Gastroesophageal sphincter (tissue), 4 donors: ENCODE data around the gene SPAG7. TPM values are rescaled to one million over a fixed set of nuclear protein-coding genes. Genes with fewer than 3 reads are reported as not detected.

Experiments
- ATAC-seq: fragments of 150-250 bp; one replicate; pipeline ENCODE4 v1.9.1; 2016; ENCODE audit warnings: mild to moderate bottlenecking, moderate library complexity
- H3K27ac ChIP-seq, 4 donors: fragments of 200-600 bp; sonication (generic) in 3 of 4; 1 replicate in 3 of 4; 2 replicates in 1 of 4; pipeline ENCODE4 v1.5.1; 2016 to 2019
- H3K27me3 ChIP-seq: fragments of 200-600 bp; sonication (generic); one replicate; pipeline ENCODE4 v1.5.1; 2019
- H3K36me3 ChIP-seq, 2 donors: fragments of 200-600 bp; sonication (generic); one replicate each; pipeline ENCODE4 v1.5.1; 2019; ENCODE audit warnings: control low read depth in 1 of 2
- H3K4me1 ChIP-seq, 3 donors: fragments of 200-600 bp; sonication (generic); 1 replicate in 2 of 3; 2 replicates in 1 of 3; pipeline ENCODE4 v1.5.1; 2016 to 2019; ENCODE audit warnings: control low read depth in 2 of 3
- H3K4me3 ChIP-seq, 2 donors: fragments of 200-600 bp; sonication (generic); one replicate each; pipeline ENCODE4 v1.5.1; 2019; ENCODE audit warnings: mild to moderate bottlenecking in 1 of 2, moderate library complexity in 1 of 2
- H3K9me3 ChIP-seq, 3 donors: fragments of 200-600 bp; sonication (generic); one replicate each; pipeline ENCODE4 v1.5.1; 2017 to 2019; ENCODE audit warnings: control low read depth in 2 of 3
- EP300 ChIP-seq: sonication (generic); formaldehyde crosslinking; IDR thresholded peaks from one replicate; pipeline ENCODE4 v1.6.1; 2017; ENCODE audit warnings: antibody characterized with exemption, mild to moderate bottlenecking
- POLR2A ChIP-seq, 2 donors: fragments of 450-650 bp; IDR thresholded peaks; one replicate each; pipeline ENCODE4 v1.6.1; 2017; ENCODE audit warnings: antibody characterized with exemption in 2 of 2, mild to moderate bottlenecking in 2 of 2, moderate library complexity in 1 of 2
- POLR2AphosphoS5 ChIP-seq: sonication (generic); formaldehyde crosslinking; IDR thresholded peaks from one replicate; pipeline ENCODE4 v1.6.1; 2017; ENCODE audit warnings: antibody characterized with exemption
- WGBS, 2 donors: methylation state at CpG; one replicate each; pipeline ENCODE4 v1.1.5; 2018; ENCODE audit warnings: low coverage in 1 of 2; 5-methylcytosine and 5-hydroxymethylcytosine counted together
- total RNA-seq, 4 donors: library from RNA; depleted of rRNA; stranded (reverse); fragments of >200 nt; gene quantifications; one replicate each; pipeline ENCODE4 v1.1.0, GENCODE V29; 2016
- TF ChIP-seq, protein P1 (sequence below), 4 experiments: fragments of 200-600 bp in 2 of 4; fragments of 450-650 bp in 2 of 4; sonication (generic) in 1 of 4; IDR thresholded peaks; one replicate each; pipeline ENCODE4 v1.5.1; 2017 to 2019; ENCODE audit warnings: antibody characterized with exemption in 4 of 4, mild to moderate bottlenecking in 2 of 4, moderate library complexity in 2 of 4

SPAG7 gene
- total RNA-seq, 4 donors from 2014 or later: 35.1 to 77.5 (median 55.2) TPM

DNA sequence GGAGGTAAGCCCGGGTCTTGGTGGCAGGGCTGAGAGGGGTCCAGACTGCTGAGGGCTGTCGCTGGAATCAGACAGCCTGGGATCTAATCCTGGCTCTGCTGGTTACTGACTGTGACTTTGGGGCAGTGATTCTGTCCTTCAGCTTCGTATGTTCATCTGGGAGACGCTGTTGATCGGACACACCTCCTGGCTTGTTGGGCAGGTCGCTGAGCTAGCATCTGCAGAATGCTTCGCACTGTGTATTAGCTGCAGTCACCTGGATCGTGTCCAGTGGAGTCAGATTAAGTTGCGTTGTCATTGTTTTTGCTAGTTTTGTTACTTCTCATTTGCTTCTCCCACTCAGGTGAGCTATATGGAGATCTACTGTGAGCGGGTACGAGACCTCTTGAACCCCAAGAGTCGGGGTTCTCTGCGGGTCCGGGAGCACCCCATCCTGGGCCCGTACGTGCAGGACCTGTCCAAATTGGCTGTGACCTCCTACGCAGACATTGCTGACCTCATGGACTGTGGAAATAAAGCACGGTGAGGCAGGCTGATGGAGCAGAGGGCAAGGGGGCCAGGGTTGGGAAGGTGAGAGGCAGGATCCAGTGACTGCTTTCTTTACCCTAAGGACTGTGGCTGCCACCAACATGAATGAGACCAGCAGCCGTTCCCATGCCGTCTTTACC is 34.6 kb upstream of the SPAG7 start:
- Histone ChIP-seq H3K4me3 (no peak overlapping the region), H3K27ac (no peak overlapping the region), H3K27me3 (no peaks in the 10 kb centered on the region), H3K36me3 (peaks cover 0 to 67% of the 10 kb centered on the region in 2 donors), H3K4me1 (peaks cover 0 to 34% (median 18%) of the 10 kb centered on the region in 3 donors), H3K9me3 (no peaks in the 10 kb centered on the region)
- 87% methylated on average over 3 of the region's 20 CpGs; no CpG with 5 or more reads in 1 of the 2 donors for WGBS, 2 donors
- no peak for TF ChIP-seq POLR2AphosphoS5
- TF ChIP-seq, protein P1, sequence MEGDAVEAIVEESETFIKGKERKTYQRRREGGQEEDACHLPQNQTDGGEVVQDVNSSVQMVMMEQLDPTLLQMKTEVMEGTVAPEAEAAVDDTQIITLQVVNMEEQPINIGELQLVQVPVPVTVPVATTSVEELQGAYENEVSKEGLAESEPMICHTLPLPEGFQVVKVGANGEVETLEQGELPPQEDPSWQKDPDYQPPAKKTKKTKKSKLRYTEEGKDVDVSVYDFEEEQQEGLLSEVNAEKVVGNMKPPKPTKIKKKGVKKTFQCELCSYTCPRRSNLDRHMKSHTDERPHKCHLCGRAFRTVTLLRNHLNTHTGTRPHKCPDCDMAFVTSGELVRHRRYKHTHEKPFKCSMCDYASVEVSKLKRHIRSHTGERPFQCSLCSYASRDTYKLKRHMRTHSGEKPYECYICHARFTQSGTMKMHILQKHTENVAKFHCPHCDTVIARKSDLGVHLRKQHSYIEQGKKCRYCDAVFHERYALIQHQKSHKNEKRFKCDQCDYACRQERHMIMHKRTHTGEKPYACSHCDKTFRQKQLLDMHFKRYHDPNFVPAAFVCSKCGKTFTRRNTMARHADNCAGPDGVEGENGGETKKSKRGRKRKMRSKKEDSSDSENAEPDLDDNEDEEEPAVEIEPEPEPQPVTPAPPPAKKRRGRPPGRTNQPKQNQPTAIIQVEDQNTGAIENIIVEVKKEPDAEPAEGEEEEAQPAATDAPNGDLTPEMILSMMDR (IDR thresholded peaks at IDR 0.05): no peak
- no peak for ATAC-seq

DNA sequence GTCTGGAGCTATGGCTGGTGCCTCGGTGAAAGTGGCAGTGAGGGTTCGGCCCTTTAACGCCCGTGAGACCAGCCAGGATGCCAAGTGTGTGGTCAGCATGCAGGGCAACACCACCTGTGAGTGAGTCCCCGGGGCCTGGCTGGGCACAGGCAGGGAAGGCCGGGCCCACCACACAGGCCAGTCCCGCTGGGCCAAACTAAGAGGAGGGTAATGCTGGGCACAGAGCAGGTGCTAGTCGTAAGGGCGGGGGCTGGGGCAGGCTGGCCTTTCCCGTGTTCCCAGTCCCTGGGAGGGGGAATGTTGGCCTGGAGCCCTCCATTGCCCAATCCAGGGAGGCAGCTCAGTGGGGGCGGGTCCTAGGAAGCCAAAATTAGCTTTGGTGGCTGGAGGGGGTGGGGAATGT is 32.6 kb upstream of the SPAG7 start:
- 40% methylated on average over 3 of the region's 11 CpGs; no CpG with 5 or more reads in 1 of the 2 donors for WGBS, 2 donors
- peak; percentile 65 for ATAC-seq
- Histone ChIP-seq H3K4me3 (peak overlapping the region; percentile 57 to 84), H3K36me3 (peaks cover 0 to 47% of the 10 kb centered on the region in 2 donors), H3K9me3 (no peaks in the 10 kb centered on the region), H3K27ac (peak overlapping the region; percentile 4 to 94 (median 87)), H3K27me3 (no peaks in the 10 kb centered on the region), H3K4me1 (peaks cover 0 to 42% (median 24%) of the 10 kb centered on the region in 3 donors)
- no peak for TF ChIP-seq EP300
- TF ChIP-seq, protein P1 (IDR thresholded peaks at IDR 0.05): no peak
- peak; percentile 85 for TF ChIP-seq POLR2AphosphoS5

DNA sequence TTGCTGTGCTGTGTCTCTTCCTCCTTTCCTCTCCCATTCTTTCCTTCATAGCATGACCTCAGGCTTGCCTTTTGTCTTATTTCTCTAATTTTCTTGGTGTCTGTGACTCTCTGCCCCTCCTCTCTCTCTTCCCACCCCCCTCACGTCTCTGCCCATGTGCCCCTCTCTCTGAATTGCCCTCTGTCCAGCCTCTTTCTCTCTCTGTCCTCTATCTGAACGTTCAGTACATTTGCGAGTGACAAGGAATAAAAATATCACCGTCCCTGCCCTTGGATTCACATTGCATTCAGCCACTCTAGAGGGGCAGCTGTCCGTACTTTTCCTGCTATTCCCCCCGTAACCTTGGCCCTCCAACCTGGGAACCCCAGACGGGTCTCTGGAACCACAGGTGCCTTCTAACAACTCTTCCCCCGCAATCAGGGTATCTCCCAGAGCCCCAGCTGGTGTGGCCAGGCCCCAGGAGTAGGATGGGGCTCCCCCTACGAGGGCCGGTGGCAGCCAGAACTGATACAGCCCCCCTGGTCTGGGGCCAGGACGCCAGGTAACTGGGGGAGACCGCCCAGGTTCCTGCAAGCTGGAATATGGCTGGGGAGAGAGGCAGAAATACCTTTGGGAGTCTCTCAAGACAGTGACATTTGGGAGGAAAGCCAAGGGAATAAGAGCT is 31.9 kb upstream of the SPAG7 start:
- TF ChIP-seq POLR2A (IDR thresholded peaks at IDR 0.05) (no peak), EP300 (no peak), POLR2AphosphoS5 (no peak)
- TF ChIP-seq, protein P1 (IDR thresholded peaks at IDR 0.05): no peak
- peaks cover 0 to 42% (median 24%) of the 10 kb centered on the region in 3 donors for H3K4me1 ChIP-seq
- peak overlapping the region; percentile 57 to 84 for H3K4me3 ChIP-seq
- no peaks in the 10 kb centered on the region for H3K27me3 ChIP-seq
- H3K36me3 ChIP-seq: peaks cover 0 to 40% of the 10 kb centered on the region in 2 donors
- no peak for ATAC-seq
- WGBS, 2 donors: 4 to 29% methylated on average over 3 to 4 of the region's 12 CpGs
- no peaks in the 10 kb centered on the region for H3K9me3 ChIP-seq
- H3K27ac ChIP-seq: peak overlapping the region; percentile 4 to 98 (median 94)

DNA sequence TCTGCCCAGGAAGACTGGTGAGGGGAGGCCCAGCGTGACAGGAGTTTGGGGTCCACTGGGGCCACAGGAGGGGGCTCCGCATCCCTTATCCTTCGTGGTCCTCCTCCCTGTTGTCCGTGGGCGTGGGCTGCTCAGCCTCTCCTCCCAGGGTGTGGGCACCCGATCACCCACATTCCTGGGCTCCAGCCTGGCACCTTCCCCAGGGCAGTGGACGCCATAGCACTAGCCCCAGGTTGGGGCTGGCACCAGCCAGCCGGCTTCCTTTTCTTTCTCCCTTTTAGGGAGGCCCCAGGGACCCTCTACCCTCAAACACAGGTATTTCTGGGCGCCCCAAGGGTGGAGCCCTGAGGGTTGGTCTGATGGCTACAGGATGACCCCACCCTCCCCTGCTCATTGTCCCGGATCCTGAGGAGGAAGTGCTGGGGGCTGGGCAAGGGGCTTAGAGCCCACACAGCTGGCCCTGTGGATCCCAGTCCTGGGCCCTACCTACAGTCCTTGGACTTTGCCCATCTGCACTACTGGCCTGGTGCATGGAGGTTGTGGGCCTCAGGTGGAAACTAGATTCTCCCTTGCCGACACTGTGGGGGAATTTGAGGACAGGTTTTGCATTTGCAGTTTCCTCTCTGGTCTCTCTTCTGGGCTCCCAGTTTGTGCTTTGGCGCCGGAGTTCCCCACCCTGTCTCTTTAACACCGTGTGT is 31.3 kb upstream of the SPAG7 start:
- Histone ChIP-seq H3K27me3 (no peaks in the 10 kb centered on the region), H3K4me1 (peaks cover 0 to 42% (median 24%) of the 10 kb centered on the region in 3 donors), H3K4me3 (peak overlapping the region; percentile 57 to 84), H3K9me3 (no peaks in the 10 kb centered on the region), H3K36me3 (peaks cover 0 to 33% of the 10 kb centered on the region in 2 donors), H3K27ac (peak overlapping the region; percentile 68 to 98 (median 94))
- TF ChIP-seq EP300 (no peak), POLR2A (IDR thresholded peaks at IDR 0.05) (no peak), POLR2AphosphoS5 (no peak)
- TF ChIP-seq, protein P1 (IDR thresholded peaks at IDR 0.05): no peak
- WGBS, 2 donors: 0 to 13% methylated on average over 3 to 6 of the region's 14 CpGs
- ATAC-seq: no peak
